Neural cell (in vitro differentiated cells): ENCODE measurements around the gene SPAG8. TPM values are rescaled to one million over a fixed set of nuclear protein-coding genes. Genes with fewer than 3 reads are reported as not detected.

Experiments used
- H2AFZ ChIP-seq: fragments of 200-600, 300-800 bp; sonication (generic), shearing (Covaris generic); 2 replicates; pipeline ENCODE4 v1.6.0; 2014; ENCODE audit warnings: low read depth, mild to moderate bottlenecking, antibody characterized with exemption, low read length, moderate library complexity
- H3F3A ChIP-seq: fragments of 200-600 bp; shearing (Covaris generic); 2 replicates; pipeline ENCODE4 v1.6.1; 2016; ENCODE audit warnings: mild to moderate bottlenecking, moderate library complexity, mixed read lengths, antibody characterized with exemption, low read length; ENCODE audit not compliant: insufficient read depth, poor library complexity, severe bottlenecking
- H3K27ac ChIP-seq: fragments of 200-600, 300-800 bp; sonication (generic), shearing (Covaris generic); 2 replicates; pipeline ENCODE4 v1.5.1; 2014; ENCODE audit warnings: mild to moderate bottlenecking, low read length, moderate library complexity
- H3K27me3 ChIP-seq: fragments of 300-800, 200-600 bp; sonication (generic), shearing (Covaris generic); 2 replicates; pipeline ENCODE4 v1.6.0; 2014; ENCODE audit warnings: mild to moderate bottlenecking, low read depth, low read length, moderate library complexity; ENCODE audit not compliant: insufficient read depth
- H3K36me3 ChIP-seq: fragments of 300-800, 200-600 bp; sonication (generic), shearing (Covaris generic); 2 replicates; pipeline ENCODE4 v1.5.1; 2014; ENCODE audit warnings: mild to moderate bottlenecking, antibody characterized with exemption, low read length, moderate library complexity; ENCODE audit not compliant: insufficient read depth
- H3K4me2 ChIP-seq: fragments of 300-800, 200-600 bp; sonication (generic), shearing (Covaris generic); 2 replicates; pipeline ENCODE4 v1.6.0; 2014; ENCODE audit warnings: mild to moderate bottlenecking, low read length
- H3K4me3 ChIP-seq: fragments of 300-800, 200-600 bp; sonication (generic), shearing (Covaris generic); 2 replicates; pipeline ENCODE4 v1.5.1; 2014; ENCODE audit warnings: mild to moderate bottlenecking, low read length, moderate library complexity
- H3K79me2 ChIP-seq: fragments of 200-600 bp; shearing (Covaris generic); replicated peaks from 2 replicates; pipeline ENCODE4 v1.6.0; 2014; ENCODE audit warnings: mild to moderate bottlenecking, low read length, moderate library complexity; ENCODE audit not compliant: insufficient read depth
- H3K9ac ChIP-seq: fragments of 300-800, 200-600 bp; sonication (generic), shearing (Covaris generic); 2 replicates; pipeline ENCODE4 v1.6.1; 2016; ENCODE audit warnings: mild to moderate bottlenecking, low read length, mixed read lengths
- H3K9me2 ChIP-seq: fragments of 200-600 bp; shearing (Covaris generic); 2 replicates; pipeline ENCODE4 v1.6.1; 2016; ENCODE audit warnings: mild to moderate bottlenecking, low read length, mixed read lengths; ENCODE audit not compliant: insufficient read depth
- H3K9me3 ChIP-seq: fragments of 200-600, 300-800 bp; sonication (generic), shearing (Covaris generic); 2 replicates; pipeline ENCODE4 v1.6.1; 2016; ENCODE audit warnings: mild to moderate bottlenecking, mixed run types, low read length, moderate library complexity, mixed read lengths
- H4K20me1 ChIP-seq: fragments of 200-600 bp; shearing (Covaris generic); 2 replicates; pipeline ENCODE4 v1.6.1; 2016; ENCODE audit warnings: mild to moderate bottlenecking, mixed run types; ENCODE audit not compliant: insufficient read depth
- EP300 ChIP-seq: fragments of 450-650 bp; conservative IDR thresholded peaks from 2 replicates; pipeline ENCODE4 v1.6.1; 2014; ENCODE audit warnings: antibody characterized with exemption, mild to moderate bottlenecking, moderate library complexity; ENCODE audit not compliant: poor library complexity, severe bottlenecking
- EZH2 ChIP-seq: fragments of 200-600, 300-800 bp; shearing (Covaris generic), sonication (generic); IDR thresholded peaks from 2 replicates; pipeline ENCODE4 v1.6.1; 2014; ENCODE audit warnings: antibody characterized with exemption, low read length, borderline replicate concordance, mild to moderate bottlenecking; ENCODE audit not compliant: insufficient read depth, poor library complexity, severe bottlenecking
- MXI1 ChIP-seq: fragments of 450-650 bp; conservative IDR thresholded peaks from 2 replicates; pipeline ENCODE4 v1.6.1; 2014; ENCODE audit warnings: antibody characterized with exemption, mild to moderate bottlenecking; ENCODE audit not compliant: poor library complexity, severe bottlenecking
- POLR2AphosphoS5 ChIP-seq: IDR thresholded peaks from 2 replicates; pipeline ENCODE4 v1.6.1; 2012
- RAD21 ChIP-seq: fragments of 450-650 bp; conservative IDR thresholded peaks from 2 replicates; pipeline ENCODE4 v1.6.1; 2014; ENCODE audit warnings: antibody characterized with exemption, mild to moderate bottlenecking, moderate library complexity
- SMC3 ChIP-seq: fragments of 450-650 bp; conservative IDR thresholded peaks from 2 replicates; pipeline ENCODE4 v1.6.1; 2014; ENCODE audit warnings: antibody characterized with exemption, mild to moderate bottlenecking, moderate library complexity; ENCODE audit not compliant: poor library complexity
- TAF1 ChIP-seq: IDR thresholded peaks from 2 replicates; pipeline ENCODE4 v1.6.1; 2012; ENCODE audit warnings: low read depth
- polyA plus RNA-seq: library from polyadenylated mRNA; depleted of rRNA; stranded (reverse); fragments of >200 nt; gene quantifications from 2 replicates; pipeline ENCODE4 v1.2.3, GENCODE V29; 2014
- TF ChIP-seq, protein P1 (sequence below): IDR thresholded peaks from 2 replicates; pipeline ENCODE4 v1.6.1; 2012; ENCODE audit warnings: borderline replicate concordance
- TF ChIP-seq, protein P2 (sequence below): fragments of 450-650 bp; IDR thresholded peaks from 2 replicates; pipeline ENCODE4 v1.5.1; 2014; ENCODE audit warnings: antibody characterized with exemption, mild to moderate bottlenecking, moderate library complexity; ENCODE audit not compliant: poor library complexity, severe bottlenecking

Gene SPAG8
- polyA plus RNA-seq, 1 donor from 2014 or later = 2.9 TPM

DNA sequence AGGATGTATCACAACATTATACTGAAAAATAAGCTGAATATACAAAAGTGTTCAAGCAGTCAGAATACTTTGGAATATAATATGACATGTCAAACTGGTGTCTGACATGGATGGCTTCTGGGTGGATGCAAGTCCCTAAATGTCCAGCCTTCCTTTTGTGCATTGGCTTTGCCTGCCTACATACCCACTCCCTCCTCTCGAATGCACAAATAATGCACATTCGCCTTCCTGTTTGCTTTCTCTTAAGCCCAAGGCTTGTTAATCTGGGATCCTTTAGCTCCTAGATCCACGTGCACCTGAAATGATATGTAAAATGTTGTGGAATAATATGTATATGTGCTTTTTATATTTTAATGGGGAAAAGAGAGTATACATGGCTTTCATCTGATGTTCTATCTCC lies 33.6 kb downstream of the SPAG8 start:
- no peak overlapping the region for H3K27ac ChIP-seq
- H3K36me3 ChIP-seq = no peaks in the 10 kb centered on the region
- no peak overlapping the region for H3K4me2 ChIP-seq
- no peaks in the 10 kb centered on the region for H3K9me3 ChIP-seq
- no peak for TF ChIP-seq EZH2
- no peak for TF ChIP-seq SMC3
- TF ChIP-seq RAD21 = no peak
- TF ChIP-seq, protein P1, sequence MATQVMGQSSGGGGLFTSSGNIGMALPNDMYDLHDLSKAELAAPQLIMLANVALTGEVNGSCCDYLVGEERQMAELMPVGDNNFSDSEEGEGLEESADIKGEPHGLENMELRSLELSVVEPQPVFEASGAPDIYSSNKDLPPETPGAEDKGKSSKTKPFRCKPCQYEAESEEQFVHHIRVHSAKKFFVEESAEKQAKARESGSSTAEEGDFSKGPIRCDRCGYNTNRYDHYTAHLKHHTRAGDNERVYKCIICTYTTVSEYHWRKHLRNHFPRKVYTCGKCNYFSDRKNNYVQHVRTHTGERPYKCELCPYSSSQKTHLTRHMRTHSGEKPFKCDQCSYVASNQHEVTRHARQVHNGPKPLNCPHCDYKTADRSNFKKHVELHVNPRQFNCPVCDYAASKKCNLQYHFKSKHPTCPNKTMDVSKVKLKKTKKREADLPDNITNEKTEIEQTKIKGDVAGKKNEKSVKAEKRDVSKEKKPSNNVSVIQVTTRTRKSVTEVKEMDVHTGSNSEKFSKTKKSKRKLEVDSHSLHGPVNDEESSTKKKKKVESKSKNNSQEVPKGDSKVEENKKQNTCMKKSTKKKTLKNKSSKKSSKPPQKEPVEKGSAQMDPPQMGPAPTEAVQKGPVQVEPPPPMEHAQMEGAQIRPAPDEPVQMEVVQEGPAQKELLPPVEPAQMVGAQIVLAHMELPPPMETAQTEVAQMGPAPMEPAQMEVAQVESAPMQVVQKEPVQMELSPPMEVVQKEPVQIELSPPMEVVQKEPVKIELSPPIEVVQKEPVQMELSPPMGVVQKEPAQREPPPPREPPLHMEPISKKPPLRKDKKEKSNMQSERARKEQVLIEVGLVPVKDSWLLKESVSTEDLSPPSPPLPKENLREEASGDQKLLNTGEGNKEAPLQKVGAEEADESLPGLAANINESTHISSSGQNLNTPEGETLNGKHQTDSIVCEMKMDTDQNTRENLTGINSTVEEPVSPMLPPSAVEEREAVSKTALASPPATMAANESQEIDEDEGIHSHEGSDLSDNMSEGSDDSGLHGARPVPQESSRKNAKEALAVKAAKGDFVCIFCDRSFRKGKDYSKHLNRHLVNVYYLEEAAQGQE = no peak
- TF ChIP-seq MXI1 = no peak
- TF ChIP-seq, protein P2, sequence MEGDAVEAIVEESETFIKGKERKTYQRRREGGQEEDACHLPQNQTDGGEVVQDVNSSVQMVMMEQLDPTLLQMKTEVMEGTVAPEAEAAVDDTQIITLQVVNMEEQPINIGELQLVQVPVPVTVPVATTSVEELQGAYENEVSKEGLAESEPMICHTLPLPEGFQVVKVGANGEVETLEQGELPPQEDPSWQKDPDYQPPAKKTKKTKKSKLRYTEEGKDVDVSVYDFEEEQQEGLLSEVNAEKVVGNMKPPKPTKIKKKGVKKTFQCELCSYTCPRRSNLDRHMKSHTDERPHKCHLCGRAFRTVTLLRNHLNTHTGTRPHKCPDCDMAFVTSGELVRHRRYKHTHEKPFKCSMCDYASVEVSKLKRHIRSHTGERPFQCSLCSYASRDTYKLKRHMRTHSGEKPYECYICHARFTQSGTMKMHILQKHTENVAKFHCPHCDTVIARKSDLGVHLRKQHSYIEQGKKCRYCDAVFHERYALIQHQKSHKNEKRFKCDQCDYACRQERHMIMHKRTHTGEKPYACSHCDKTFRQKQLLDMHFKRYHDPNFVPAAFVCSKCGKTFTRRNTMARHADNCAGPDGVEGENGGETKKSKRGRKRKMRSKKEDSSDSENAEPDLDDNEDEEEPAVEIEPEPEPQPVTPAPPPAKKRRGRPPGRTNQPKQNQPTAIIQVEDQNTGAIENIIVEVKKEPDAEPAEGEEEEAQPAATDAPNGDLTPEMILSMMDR = no peak
- TF ChIP-seq POLR2AphosphoS5 = no peak
- TF ChIP-seq TAF1 = no peak
- no peak for TF ChIP-seq EP300
- no peak overlapping the region for H3K4me3 ChIP-seq
- no peaks in the 10 kb centered on the region for H3F3A ChIP-seq
- no peak overlapping the region for H2AFZ ChIP-seq
- H3K79me2 ChIP-seq = no peaks in the 10 kb centered on the region
- no peaks in the 10 kb centered on the region for H4K20me1 ChIP-seq
- H3K27me3 ChIP-seq = no peaks in the 10 kb centered on the region
- H3K9ac ChIP-seq = no peak overlapping the region
- H3K9me2 ChIP-seq = no peaks in the 10 kb centered on the region

DNA sequence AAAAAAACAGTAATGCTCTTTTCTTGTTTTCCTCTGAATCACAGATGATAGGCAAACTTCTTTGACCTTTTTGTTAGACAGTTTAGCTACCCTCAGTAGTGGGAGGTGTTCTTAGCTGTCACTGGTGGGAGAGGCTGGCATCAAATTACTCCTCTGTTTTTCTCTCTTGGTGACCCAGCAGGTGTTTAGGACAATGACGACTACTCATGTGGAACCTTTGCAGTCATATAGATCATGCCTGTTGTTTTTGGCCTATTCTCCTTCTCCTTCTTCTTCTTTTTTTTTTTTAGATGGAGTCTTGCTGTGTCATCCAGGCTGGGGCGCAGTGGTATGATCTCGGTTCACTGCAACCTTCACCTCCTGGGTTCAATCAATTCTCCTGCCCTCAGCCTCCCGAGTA lies 36.0 kb downstream of the SPAG8 start:
- Histone ChIP-seq H3K9me3 (no peaks in the 10 kb centered on the region), H3F3A (no peaks in the 10 kb centered on the region), H3K9me2 (no peaks in the 10 kb centered on the region), H2AFZ (no peak overlapping the region), H3K36me3 (no peaks in the 10 kb centered on the region), H3K79me2 (no peaks in the 10 kb centered on the region), H3K4me3 (no peak overlapping the region), H3K9ac (no peak overlapping the region), H4K20me1 (no peaks in the 10 kb centered on the region), H3K27ac (no peak overlapping the region), H3K27me3 (no peaks in the 10 kb centered on the region), H3K4me2 (no peak overlapping the region)
- TF ChIP-seq, protein P2 = no peak
